OCI-LY7 (cell line): ENCODE measurements around the gene JPH2. TPM values are rescaled to one million over a fixed set of nuclear protein-coding genes. Genes with fewer than 3 reads are reported as not detected.

ENCODE experiments used
- BruUV-seq: library from RNA; stranded (reverse); fragments of 400-500 nt; replicated peaks from 2 replicates; lab custom pipeline; 2021; lab: Mats Ljungman, UMichigan
- CTCF ChIA-PET: fragments of 300-600 bp; sonication (Branson Sonifier 250); formaldehyde crosslinking; loops from one replicate; lab custom pipeline; 2022; ENCODE audit warnings: antibody characterized with exemption; ENCODE audit not compliant: unreplicated experiment; lab: Charles Lee
- POLR2A ChIA-PET: fragments of 300-600 bp; sonication (Branson Sonifier 250); formaldehyde crosslinking; loops from one replicate; lab custom pipeline; 2022; ENCODE audit warnings: antibody characterized with exemption; lab: Charles Lee
- DNase-seq: peaks from one replicate; pipeline ENCODE4 v3.0.0-alpha.2; 2015; ENCODE audit warnings: low spot score
- H2AFZ ChIP-seq: fragments of 200-600 bp; sonication (generic), shearing (Covaris generic); 2 replicates; pipeline ENCODE4 v1.6.1; 2014; ENCODE audit warnings: mild to moderate bottlenecking, antibody characterized with exemption, low read length, moderate library complexity
- H3K27ac ChIP-seq: fragments of 200-600 bp; sonication (generic); 2 replicates; pipeline ENCODE4 v1.5.1; 2014; ENCODE audit warnings: mixed run types, low read depth, mild to moderate bottlenecking, moderate library complexity, low read length, inconsistent platforms; ENCODE audit not compliant: poor library complexity, severe bottlenecking
- H3K36me3 ChIP-seq: fragments of 200-600 bp; sonication (generic); 2 replicates; pipeline ENCODE4 v1.6.1; 2014; ENCODE audit warnings: mild to moderate bottlenecking, antibody characterized with exemption, low read length, moderate library complexity, mixed read lengths; ENCODE audit not compliant: insufficient read depth
- H3K4me1 ChIP-seq: fragments of 200-600 bp; sonication (generic); 2 replicates; pipeline ENCODE4 v1.5.1; 2014; ENCODE audit warnings: mild to moderate bottlenecking, low read length; ENCODE audit not compliant: insufficient read depth, poor library complexity, severe bottlenecking
- H3K4me2 ChIP-seq: fragments of 200-600 bp; sonication (generic); 2 replicates; pipeline ENCODE4 v1.6.1; 2014; ENCODE audit warnings: mild to moderate bottlenecking, low read length
- H3K4me3 ChIP-seq: fragments of 200-600 bp; sonication (generic); 2 replicates; pipeline ENCODE4 v1.5.1; 2014; ENCODE audit warnings: mild to moderate bottlenecking, low read depth, low read length; ENCODE audit not compliant: poor library complexity, severe bottlenecking
- H3K79me2 ChIP-seq: fragments of 200-600 bp; sonication (generic); 2 replicates; pipeline ENCODE4 v1.6.1; 2016; ENCODE audit warnings: low read depth, mild to moderate bottlenecking, low read length, moderate library complexity, mixed read lengths; ENCODE audit not compliant: insufficient read depth
- H3K9me2 ChIP-seq: fragments of 200-600 bp; sonication (generic); 2 replicates; pipeline ENCODE4 v1.6.1; 2016; ENCODE audit warnings: mild to moderate bottlenecking, low read length, mixed read lengths; ENCODE audit not compliant: insufficient read depth
- H3K9me3 ChIP-seq: fragments of 200-600 bp; sonication (generic); 2 replicates; pipeline ENCODE4 v1.6.1; 2014; ENCODE audit warnings: mild to moderate bottlenecking, mixed run types, low read length, mixed read lengths
- H4K20me1 ChIP-seq: fragments of 200-600 bp; sonication (generic); 2 replicates; pipeline ENCODE4 v1.6.1; 2014; ENCODE audit warnings: mild to moderate bottlenecking, antibody characterized with exemption, low read length, moderate library complexity, mixed read lengths; ENCODE audit not compliant: insufficient read depth
- EZH2phosphoT487 ChIP-seq: fragments of 200-600 bp; sonication (generic); IDR thresholded peaks from 2 replicates; pipeline ENCODE4 v1.6.1; 2018; ENCODE audit warnings: low read depth, borderline replicate concordance, mild to moderate bottlenecking, mixed run types, antibody characterized with exemption, low read length, moderate library complexity, mixed read lengths
- intact Hi-C: fragments of 100-400 bp; cut with micrococcal nuclease; formaldehyde crosslinking; loops from one replicate; pipeline ENCODE4 v1.10.0; 2022; ENCODE audit not compliant: unreplicated experiment
- total RNA-seq, 2 experiments: library from RNA; depleted of rRNA in 1 of 2; stranded (reverse); fragments of >200 nt in 1 of 2; shearing (Covaris generic) in 1 of 2; gene quantifications; 2 replicates each; pipeline ENCODE4 v1.2.3, GENCODE V29; 2014 to 2022
- TF ChIP-seq, protein P1 (sequence below): fragments of 200-600 bp; sonication (generic); conservative IDR thresholded peaks from 2 replicates; pipeline ENCODE4 v1.5.1; 2014; ENCODE audit warnings: mild to moderate bottlenecking, antibody characterized with exemption, low read length, moderate library complexity, mixed read lengths

Gene JPH2
- total RNA-seq, 2 experiments from 2014 or later, result not detected

DNA sequence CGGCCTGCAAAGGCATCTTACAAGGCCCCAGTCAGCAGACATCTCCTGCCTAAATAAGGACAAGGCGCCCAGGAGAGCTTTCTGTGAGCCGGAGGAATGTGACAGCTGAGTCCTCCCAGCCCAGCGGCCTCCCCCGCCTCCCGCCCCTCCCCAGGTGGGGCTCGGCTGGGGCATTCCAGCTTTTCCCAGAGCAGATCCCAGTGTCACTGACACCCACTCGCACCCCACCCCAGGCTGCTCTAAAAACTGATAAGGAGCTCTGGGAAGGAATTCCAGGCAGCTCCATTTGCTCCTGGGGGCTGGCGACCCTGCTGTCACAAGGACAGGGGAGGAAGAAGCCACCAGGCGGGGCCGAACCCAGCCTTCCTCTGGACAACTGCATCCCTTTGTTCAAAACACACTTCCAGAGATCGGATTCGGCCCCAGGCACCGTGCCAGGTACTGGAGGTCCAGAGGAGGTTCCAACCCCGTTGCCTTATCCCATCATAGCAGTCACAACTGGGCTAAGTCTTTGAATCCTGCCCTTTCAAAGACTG is 49.7 kb downstream of the JPH2 start:
- intact Hi-C loops, result no loop called here
- BruUV-seq, result no TSS peak
- Histone ChIP-seq H3K4me1 (no peaks in the 10 kb centered on the region), H3K9me2 (no peaks in the 10 kb centered on the region), H3K4me3 (no peak overlapping the region), H3K36me3 (no peaks in the 10 kb centered on the region), H3K4me2 (no peak overlapping the region), H4K20me1 (no peaks in the 10 kb centered on the region), H3K9me3 (no peaks in the 10 kb centered on the region), H3K79me2 (no peaks in the 10 kb centered on the region), H2AFZ (no peak overlapping the region), H3K27ac (no peak overlapping the region)
- no peak for TF ChIP-seq EZH2phosphoT487
- TF ChIP-seq, protein P1, sequence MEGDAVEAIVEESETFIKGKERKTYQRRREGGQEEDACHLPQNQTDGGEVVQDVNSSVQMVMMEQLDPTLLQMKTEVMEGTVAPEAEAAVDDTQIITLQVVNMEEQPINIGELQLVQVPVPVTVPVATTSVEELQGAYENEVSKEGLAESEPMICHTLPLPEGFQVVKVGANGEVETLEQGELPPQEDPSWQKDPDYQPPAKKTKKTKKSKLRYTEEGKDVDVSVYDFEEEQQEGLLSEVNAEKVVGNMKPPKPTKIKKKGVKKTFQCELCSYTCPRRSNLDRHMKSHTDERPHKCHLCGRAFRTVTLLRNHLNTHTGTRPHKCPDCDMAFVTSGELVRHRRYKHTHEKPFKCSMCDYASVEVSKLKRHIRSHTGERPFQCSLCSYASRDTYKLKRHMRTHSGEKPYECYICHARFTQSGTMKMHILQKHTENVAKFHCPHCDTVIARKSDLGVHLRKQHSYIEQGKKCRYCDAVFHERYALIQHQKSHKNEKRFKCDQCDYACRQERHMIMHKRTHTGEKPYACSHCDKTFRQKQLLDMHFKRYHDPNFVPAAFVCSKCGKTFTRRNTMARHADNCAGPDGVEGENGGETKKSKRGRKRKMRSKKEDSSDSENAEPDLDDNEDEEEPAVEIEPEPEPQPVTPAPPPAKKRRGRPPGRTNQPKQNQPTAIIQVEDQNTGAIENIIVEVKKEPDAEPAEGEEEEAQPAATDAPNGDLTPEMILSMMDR, result no peak
- ChIA-PET CTCF (no interaction called here), POLR2A (no interaction called here)
- DNase-seq, result no peak

DNA sequence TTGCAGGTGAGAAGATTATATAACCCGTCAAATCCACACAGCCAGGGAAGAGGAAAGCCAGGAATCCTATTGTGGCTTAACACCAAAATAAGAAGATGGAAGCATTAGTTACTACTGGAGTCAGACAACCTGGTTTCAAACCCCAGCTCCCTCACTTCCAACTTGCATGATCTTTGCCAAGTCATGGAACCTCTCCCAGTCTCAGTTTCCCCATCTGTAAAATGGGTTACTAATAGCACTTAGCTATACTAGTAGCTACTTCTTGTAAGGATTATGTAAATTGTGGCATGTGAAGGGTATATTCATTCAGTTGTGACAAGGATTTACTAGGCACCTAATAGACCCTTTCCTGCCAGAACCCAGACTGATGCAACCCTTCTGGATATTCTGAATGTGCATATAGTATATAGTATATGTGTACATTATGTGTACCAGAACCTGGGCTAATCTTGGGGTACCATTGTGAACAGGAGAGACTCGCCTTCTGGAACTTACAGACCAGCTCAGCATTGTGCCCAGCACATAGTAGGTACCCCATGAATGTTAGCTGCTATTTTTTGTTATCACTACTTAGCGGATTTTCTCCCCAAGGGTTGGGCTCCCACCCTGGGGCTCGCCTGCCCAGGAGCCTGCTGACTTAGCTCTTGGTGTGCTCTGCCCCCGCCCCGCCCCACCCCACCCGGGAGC is 50.3 kb downstream of the JPH2 start:
- TF ChIP-seq, protein P1, result no peak
- no peak for TF ChIP-seq EZH2phosphoT487
- Histone ChIP-seq H3K4me2 (no peak overlapping the region), H3K4me3 (no peak overlapping the region), H4K20me1 (no peaks in the 10 kb centered on the region), H2AFZ (no peak overlapping the region), H3K9me3 (no peaks in the 10 kb centered on the region), H3K4me1 (no peaks in the 10 kb centered on the region), H3K27ac (no peak overlapping the region), H3K36me3 (no peaks in the 10 kb centered on the region), H3K79me2 (no peaks in the 10 kb centered on the region), H3K9me2 (no peaks in the 10 kb centered on the region)
- ChIA-PET POLR2A (no interaction called here), CTCF (no interaction called here)
- BruUV-seq, result no TSS peak
- no peak for DNase-seq
- intact Hi-C loops, result no loop called here
